HG02970 (cell line): Measurements from ENCODE around the gene LSAMP.
"Not testable (repeated sequence)": the region's sequence is repeated elsewhere in the genome, so short reads cannot be mapped to it uniquely, and the experiment has no call there.

ENCODE experiments used
- ATAC-seq: cut with Tn5 transposase; IDR thresholded peaks from one replicate; pipeline ENCODE4 v1.9.1; 2021; ENCODE audit warnings: mild to moderate bottlenecking, moderate library complexity, moderate number of reproducible peaks; ENCODE audit not compliant: unreplicated experiment, low FRiP score

Gene LSAMP

DNA sequence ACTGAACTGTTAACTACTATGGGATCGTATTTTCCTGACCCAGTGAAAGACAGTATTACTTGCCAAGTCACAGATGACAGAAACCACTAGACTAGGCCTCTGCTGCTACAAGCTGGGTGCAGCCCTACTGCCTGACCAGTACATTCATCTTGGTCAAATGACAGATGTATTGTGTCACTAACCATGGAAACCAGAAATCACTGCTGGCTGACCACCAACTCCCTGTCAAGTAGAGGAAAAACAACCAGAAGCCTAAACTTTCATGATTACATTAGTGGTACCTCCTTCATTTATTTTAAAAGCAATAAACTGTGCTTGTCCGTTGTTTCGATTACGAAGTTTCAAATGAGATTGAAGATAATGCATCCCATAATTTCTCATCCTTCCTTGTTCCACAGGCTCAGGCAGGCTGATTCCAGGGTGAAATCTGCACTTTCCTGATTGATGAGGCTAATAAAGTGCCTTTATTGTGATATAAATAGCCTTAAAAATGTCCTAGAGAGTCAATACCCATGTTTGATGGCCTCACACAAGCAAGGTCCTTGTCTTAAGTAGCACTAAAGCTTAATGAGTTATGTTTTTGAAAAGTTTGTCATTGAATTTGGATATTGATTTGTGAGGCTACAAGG, 309.7 kb downstream of the LSAMP start:
- ATAC-seq, result no peak

- ATAC-seq, result no peak
Measured at GRCh38 chr3:116129187-116129946, 315.9 kb downstream of the LSAMP start.

GRCh38 chr3:116127464-116127863, 317.8 kb downstream of the LSAMP start:
- ATAC-seq, result no peak

GRCh38 chr3:116124166-116124565, 321.1 kb downstream of the LSAMP start:
- ATAC-seq, result no peak

DNA sequence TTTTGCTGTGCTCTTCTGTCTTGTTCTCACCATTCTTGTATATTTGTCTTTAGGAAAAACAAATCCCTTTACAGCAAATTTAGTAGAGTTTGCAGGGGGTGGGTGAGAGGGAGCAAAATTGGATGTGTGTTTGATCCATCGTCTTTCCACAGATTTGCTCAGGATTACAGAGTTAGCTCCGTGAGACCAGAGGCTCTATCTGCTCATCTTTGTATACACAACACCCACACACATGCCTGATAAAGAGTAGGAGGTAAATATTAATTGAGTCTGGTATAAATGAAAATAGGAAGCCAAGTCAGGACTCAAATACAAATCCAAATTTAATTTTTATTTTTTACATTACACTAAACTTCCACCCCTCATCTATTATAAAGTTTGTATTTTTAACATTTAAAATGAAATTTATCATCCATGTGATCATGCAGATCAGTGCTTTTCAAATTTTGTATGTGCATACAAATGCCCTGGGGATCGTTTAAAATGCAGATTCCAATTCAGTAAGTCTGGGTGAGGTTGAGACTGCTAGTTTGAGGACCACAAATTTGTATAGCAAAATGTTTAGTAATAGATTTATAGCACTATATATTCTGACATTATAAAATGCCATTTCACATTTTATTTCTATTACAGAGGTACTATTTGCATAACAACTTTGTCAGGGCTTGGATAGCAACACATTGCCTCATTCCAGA, 326.7 kb downstream of the LSAMP start:
- ATAC-seq, result no peak

DNA sequence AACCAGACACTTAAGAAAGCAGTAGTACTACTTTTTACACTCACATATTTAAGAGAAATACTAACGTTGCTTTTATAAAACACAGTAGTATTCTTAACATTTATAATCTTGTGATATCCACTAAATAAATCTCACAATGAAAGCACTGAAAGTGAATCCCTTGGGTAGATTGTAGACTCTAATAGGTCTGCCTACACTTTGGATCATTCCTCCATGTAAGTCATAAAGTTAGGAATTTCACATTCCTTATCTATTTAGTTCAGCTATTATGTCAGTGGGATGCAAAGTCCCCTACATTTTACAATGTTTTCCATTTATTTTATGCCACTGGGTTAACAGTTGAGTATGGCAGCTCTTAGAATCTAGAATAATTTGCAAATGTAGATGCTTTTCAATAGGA, 330.7 kb downstream of the LSAMP start:
- ATAC-seq, result no peak

- ATAC-seq, result no peak
Measured at GRCh38 chr3:116112696-116113095, 332.6 kb downstream of the LSAMP start.

DNA sequence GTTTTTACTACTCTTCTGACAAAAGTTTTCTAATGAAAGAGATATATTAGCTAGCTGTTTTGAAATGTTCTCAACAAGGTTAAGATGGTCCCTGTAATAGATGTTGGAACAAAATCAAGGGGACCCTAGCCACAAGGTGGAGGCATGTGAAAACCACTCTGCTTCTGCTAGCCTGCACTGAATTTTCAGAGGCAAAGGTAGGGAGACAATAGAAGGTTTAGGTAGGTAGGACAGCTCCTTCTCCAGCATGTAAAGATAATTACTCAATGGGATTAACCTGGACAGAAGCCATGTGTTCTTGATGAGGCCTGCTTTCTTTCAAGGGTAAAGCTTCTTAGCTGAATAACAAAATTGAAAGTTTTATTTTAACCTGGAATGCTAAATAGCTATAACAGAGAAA, 333.5 kb downstream of the LSAMP start:
- no peak for ATAC-seq

DNA sequence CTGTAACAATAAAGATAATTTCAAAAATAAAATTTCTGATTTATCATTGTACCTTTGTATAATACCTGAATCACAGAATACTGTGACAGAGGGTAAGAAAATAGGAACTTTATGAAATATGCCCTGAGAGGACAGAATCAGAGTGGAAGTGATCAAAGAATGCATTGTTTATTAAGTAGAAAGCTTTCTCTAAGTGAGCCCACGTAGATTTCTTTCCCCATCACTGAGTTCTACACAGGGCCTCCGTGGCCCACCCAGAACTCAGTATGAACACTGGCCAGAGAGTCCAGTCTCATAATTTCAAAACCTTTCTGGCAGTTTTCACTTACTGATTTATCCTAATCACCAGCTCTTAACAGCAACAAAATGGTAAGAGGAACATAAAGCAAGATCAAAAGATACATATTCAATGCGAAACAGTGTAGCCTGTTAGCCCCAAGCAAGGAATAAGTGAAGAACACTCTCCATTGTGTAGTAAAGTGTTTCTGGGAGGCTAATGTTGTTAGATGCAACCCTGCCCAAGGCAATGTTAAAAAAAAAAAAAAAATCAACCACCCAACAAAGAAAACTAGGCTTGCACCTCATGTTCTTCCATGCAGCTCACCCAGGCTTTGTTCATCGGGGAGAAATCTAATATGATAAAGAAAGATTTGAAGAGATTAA, 341.3 kb downstream of the LSAMP start:
- no peak for ATAC-seq

- ATAC-seq, result no peak
Measured at GRCh38 chr3:116102037-116102436, 343.2 kb downstream of the LSAMP start.

DNA sequence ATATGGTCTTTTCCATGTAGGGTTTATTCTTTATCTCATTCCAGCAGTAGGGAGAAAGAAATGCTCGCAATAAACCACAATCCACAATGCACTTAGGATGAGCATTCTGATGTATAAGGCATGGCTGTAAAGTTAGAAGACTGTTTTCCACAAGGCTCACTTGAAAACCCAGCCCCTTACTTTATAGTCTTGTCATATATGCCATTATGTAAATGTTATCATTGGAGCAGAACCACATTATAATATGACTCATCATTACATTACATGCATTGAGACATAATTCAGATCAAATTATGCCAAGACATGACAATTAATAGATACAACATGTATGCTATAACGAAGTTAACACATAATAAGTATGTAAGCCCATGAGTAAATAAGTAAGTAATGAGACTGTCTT, 348.1 kb downstream of the LSAMP start:
- no peak for ATAC-seq

- ATAC-seq, result no peak
Measured at GRCh38 chr3:116096631-116097030, 348.7 kb downstream of the LSAMP start.

DNA sequence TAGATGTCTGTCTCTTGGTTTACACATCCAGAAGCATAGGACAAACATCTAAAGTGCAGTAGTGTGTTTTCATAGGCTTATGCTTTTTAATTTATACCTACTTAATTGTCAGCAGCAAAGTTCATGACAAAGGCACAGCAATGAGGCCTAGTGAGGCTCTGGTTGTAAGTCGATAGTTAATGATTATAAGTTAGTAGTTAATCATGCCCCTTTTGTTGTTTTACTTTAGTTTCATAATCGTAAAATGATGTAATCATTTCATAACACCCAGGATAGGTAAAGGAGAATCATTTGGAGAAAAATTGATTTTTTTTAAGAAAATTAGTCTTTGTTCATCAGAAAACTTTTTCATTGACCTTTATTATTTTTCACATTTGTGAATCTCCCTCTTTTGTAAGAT, 351.9 kb downstream of the LSAMP start:
- ATAC-seq, result no peak

- no peak for ATAC-seq
Measured at GRCh38 chr3:116087426-116087825, 357.9 kb downstream of the LSAMP start.

- ATAC-seq, result no peak
Measured at GRCh38 chr3:116084999-116085791, 360.1 kb downstream of the LSAMP start.

DNA sequence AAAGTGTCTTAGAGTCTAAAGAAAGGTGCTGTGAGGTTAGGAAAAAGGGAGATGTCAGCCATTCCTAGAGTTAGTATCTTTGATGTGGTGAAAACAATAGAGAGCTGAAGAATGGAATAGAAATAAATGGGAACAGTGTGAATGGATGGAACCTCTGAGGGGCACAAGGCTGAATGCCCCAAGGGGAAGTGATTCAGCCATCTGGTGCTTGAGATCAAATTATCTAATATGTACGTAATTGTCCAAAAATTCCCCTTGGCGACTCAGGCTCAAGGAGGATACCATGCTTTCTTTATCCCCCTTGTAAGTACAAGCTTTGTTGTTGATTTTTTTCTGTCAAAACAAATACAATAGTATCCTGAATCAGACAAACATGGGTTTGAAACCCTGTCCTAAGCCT, 361.6 kb downstream of the LSAMP start:
- no peak for ATAC-seq

- ATAC-seq, result no peak
Measured at GRCh38 chr3:116078561-116078960, 366.7 kb downstream of the LSAMP start.

- ATAC-seq, result no peak
Measured at GRCh38 chr3:116077557-116077956, 367.7 kb downstream of the LSAMP start.

DNA sequence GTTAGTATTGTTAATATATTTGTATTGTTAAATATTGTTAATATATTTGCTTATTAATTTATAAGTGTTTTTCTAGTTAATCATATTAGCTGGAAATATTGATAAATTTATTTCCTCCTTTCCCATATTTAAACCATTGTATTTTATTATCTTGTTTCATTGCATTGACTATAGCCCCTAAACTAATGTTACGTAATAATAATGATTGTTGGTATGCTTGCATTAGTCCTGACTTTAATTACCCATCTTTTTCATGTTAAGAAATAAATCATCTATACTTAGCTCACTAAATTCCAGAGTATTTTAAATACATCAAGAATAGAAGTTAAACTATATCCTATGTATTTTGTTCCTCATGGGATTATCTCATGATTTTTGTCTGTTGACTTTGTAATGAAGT, 368.2 kb downstream of the LSAMP start:
- no peak for ATAC-seq

DNA sequence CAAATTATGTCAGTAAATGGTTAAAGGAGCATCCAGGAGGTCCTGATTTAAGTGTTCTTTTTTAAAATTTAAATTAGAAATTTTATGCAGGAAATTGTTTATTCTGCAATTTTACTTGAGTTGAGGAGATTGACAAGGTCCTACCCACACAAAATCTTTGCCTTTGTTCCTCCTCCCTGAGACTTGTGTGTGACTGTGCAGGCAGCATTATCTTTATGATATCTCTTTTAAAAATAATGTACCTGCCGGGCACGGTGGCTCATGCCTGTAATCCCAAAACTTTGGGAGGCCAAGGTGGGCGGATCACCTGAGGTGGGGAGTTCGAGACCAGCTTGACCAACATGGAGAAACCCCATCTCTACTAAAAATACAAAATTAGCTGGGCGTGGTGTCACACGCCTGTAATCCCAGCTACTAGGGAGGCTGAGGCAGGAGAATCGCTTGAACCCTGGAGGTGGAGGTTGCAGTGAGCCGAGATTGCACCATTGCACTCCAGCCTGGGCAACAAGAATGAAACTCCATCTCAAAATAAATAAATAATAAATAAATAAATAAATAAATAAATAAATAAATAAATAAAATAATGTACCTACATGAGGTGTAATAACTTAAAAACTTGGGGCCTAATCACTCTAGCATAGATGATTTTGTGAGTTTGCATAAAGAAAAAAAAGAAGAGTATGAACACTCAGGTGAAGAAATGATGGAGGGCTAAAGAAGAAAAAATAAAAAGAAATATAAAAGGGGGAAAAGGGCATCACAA, 374.6 kb downstream of the LSAMP start:
- not testable (repeated sequence) for ATAC-seq
